Tibial artery (tissue), 4 donors: ENCODE data around the gene LTB.
A peak's percentile ranks its signal among the peaks of the same experiment; 100 is the strongest.

ENCODE experiments used
- DNase-seq, 2 donors: peaks; one replicate each; pipeline ENCODE4 v3.0.0-alpha.2; 2019
- H3K27ac ChIP-seq, 2 donors: fragments of 200-600 bp; sonication (generic) in 1 of 2; 1 replicate in 1 of 2; 2 replicates in 1 of 2; pipeline ENCODE4 v1.5.1; 2018 to 2019; ENCODE audit warnings: mild to moderate bottlenecking in 1 of 2
- H3K27me3 ChIP-seq, 2 donors: fragments of 200-600 bp; sonication (generic) in 1 of 2; one replicate each; pipeline versions ENCODE4 v1.5.1 to v1.6.0; 2016 to 2019
- H3K36me3 ChIP-seq, 3 donors: fragments of 200-600 bp; sonication (generic) in 2 of 3; one replicate each; pipeline ENCODE4 v1.5.1; 2016 to 2019; ENCODE audit warnings: mild to moderate bottlenecking in 2 of 3
- H3K4me1 ChIP-seq, 4 donors: fragments of 200-600 bp; sonication (generic) in 2 of 4; 1 replicate in 3 of 4; 2 replicates in 1 of 4; pipeline ENCODE4 v1.5.1; 2016 to 2019
- H3K4me3 ChIP-seq, 2 donors: fragments of 200-600 bp; sonication (generic) in 1 of 2; 1 replicate in 1 of 2; 2 replicates in 1 of 2; pipeline ENCODE4 v1.5.1; 2018 to 2019; ENCODE audit warnings: mild to moderate bottlenecking in 2 of 2
- H3K9me3 ChIP-seq, 3 donors: fragments of 200-600 bp; sonication (generic) in 1 of 3; one replicate each; pipeline ENCODE4 v1.5.1; 2016 to 2019
- intact Hi-C: fragments of 100-400 bp; cut with DNase I; formaldehyde crosslinking; loops from one replicate; pipeline ENCODE4 v1.15.0; 2023; ENCODE audit warnings: low total_unique reads
- TF ChIP-seq, protein P1 (sequence below), 2 experiments: fragments of 200-600 bp in 1 of 2; fragments of 450-650 bp in 1 of 2; IDR thresholded peaks; one replicate each; pipeline ENCODE4 v1.5.1; 2017 to 2019; ENCODE audit warnings: antibody characterized with exemption in 2 of 2, mild to moderate bottlenecking in 1 of 2, moderate library complexity in 1 of 2

Gene LTB

DNA sequence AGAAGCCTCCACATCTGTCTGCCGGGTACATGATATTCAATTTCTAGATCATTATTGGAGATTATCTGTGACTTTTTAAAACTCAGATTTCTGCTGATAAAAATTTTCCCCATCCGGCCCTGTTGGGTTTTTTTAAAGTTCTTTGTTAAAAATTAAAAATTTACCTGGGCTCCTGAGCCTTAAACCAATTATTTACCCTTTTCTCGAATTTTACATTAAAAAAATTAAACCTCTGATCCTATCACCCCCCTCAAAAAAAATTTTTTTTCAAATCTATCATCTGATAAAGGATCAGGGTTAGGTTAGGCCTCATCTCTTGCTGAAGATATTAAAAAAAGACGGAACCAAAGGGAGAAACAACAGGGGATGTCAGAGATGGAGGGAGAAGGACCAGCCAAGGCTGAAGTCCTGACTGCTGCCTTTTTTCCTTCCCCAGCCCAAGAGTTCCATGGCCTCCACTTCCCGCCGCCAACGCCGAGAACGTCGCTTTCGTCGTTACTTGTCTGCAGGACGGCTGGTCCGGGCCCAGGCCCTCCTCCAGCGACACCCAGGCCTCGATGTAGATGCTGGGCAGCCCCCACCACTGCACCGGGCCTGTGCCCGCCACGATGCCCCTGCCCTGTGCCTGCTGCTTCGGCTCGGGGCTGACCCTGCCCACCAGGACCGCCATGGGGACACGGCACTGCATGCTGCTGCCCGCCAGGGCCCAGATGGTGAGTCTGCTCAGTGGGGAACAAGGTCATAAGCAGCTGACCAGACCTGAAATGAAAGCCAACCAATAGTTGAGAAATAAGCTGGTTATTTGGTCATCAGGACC is 34.3 kb downstream of the LTB start:
- no peaks in the 10 kb centered on the region for H3K27me3 ChIP-seq
- peaks cover 7 to 33% (median 23%) of the 10 kb centered on the region in 3 donors for H3K36me3 ChIP-seq
- DNase-seq: no peak
- intact Hi-C loops: loop anchor here (2.0 kb wide), 1 partner anchor 51 kb away; no protein-coding TSS in a partner anchor
- H3K4me3 ChIP-seq: peak overlapping the region; percentile 46 to 54
- TF ChIP-seq, protein P1, sequence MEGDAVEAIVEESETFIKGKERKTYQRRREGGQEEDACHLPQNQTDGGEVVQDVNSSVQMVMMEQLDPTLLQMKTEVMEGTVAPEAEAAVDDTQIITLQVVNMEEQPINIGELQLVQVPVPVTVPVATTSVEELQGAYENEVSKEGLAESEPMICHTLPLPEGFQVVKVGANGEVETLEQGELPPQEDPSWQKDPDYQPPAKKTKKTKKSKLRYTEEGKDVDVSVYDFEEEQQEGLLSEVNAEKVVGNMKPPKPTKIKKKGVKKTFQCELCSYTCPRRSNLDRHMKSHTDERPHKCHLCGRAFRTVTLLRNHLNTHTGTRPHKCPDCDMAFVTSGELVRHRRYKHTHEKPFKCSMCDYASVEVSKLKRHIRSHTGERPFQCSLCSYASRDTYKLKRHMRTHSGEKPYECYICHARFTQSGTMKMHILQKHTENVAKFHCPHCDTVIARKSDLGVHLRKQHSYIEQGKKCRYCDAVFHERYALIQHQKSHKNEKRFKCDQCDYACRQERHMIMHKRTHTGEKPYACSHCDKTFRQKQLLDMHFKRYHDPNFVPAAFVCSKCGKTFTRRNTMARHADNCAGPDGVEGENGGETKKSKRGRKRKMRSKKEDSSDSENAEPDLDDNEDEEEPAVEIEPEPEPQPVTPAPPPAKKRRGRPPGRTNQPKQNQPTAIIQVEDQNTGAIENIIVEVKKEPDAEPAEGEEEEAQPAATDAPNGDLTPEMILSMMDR (IDR thresholded peaks at IDR 0.05): no peak
- H3K4me1 ChIP-seq: peaks cover 0 to 36% (median 19%) of the 10 kb centered on the region in 4 donors
- H3K27ac ChIP-seq: peak overlapping the region; percentile 72 to 74
- H3K9me3 ChIP-seq: no peaks in the 10 kb centered on the region

GRCh38 chr6:31546958-31547726 is 35.1 kb downstream of the LTB start, which contains the start of gene NFKBIL1:
Gene NFKBIL1 (plus strand): TSS chr6:31547608. CDS start chr6:31547695, 87 bp downstream.
- Histone ChIP-seq H3K4me1 (peaks cover 0 to 42% (median 24%) of the 10 kb centered on the region in 4 donors), H3K27me3 (no peaks in the 10 kb centered on the region), H3K36me3 (peaks cover 7 to 28% (median 20%) of the 10 kb centered on the region in 3 donors), H3K4me3 (peak within 1 kb of the TSS; percentile 46 to 54), H3K27ac (peak within 1 kb of the TSS; percentile 72 to 74), H3K9me3 (no peaks in the 10 kb centered on the region)
- peak; percentile 98 to 99 for DNase-seq
- intact Hi-C loops: loop anchor here (2.0 kb wide), 1 partner anchor 52 kb away; no protein-coding TSS in a partner anchor
- TF ChIP-seq, protein P1 (IDR thresholded peaks at IDR 0.05): peak in 1 of 2 experiments; percentile 3

GRCh38 chr6:31546339-31546957 is 35.8 kb downstream of the LTB start, which contains the start of gene ATP6V1G2:
Gene ATP6V1G2 (minus strand): TSS chr6:31546608. CDS start chr6:31546559, 49 bp downstream.
- H3K9me3 ChIP-seq: no peaks in the 10 kb centered on the region
- H3K27me3 ChIP-seq: no peaks in the 10 kb centered on the region
- peak within 1 kb of the TSS; percentile 46 to 54 for H3K4me3 ChIP-seq
- peak within 1 kb of the TSS; percentile 72 to 74 for H3K27ac ChIP-seq
- intact Hi-C loops: loop anchor here (2.0 kb wide), 1 partner anchor 52 kb away; no protein-coding TSS in a partner anchor
- TF ChIP-seq, protein P1 (IDR thresholded peaks at IDR 0.05): peak; percentile 96 to 98
- peaks cover 0 to 42% (median 24%) of the 10 kb centered on the region in 4 donors for H3K4me1 ChIP-seq
- DNase-seq: peak; percentile 91 to 93
- H3K36me3 ChIP-seq: peaks cover 7 to 23% (median 16%) of the 10 kb centered on the region in 3 donors

GRCh38 chr6:31545291-31545690 is 36.9 kb downstream of the LTB start:
- TF ChIP-seq, protein P1 (IDR thresholded peaks at IDR 0.05): no peak
- no peak overlapping the region for H3K27ac ChIP-seq
- no peaks in the 10 kb centered on the region for H3K27me3 ChIP-seq
- no peak overlapping the region for H3K4me3 ChIP-seq
- no peaks in the 10 kb centered on the region for H3K9me3 ChIP-seq
- intact Hi-C loops: no loop called here
- peaks cover 0 to 46% (median 30%) of the 10 kb centered on the region in 4 donors for H3K4me1 ChIP-seq
- no peak for DNase-seq
- H3K36me3 ChIP-seq: peaks cover 5 to 13% (median 12%) of the 10 kb centered on the region in 3 donors

- intact Hi-C loops: no loop called here
- Histone ChIP-seq H3K4me3 (no peak overlapping the region), H3K4me1 (peaks cover 0 to 46% (median 36%) of the 10 kb centered on the region in 4 donors)
Measured at GRCh38 chr6:31544676-31545075, 37.5 kb downstream of the LTB start.

More at GRCh38 chr6:31544676-31545075, 37.5 kb downstream of the LTB start:
- H3K36me3 ChIP-seq: peaks cover 6 to 17% (median 13%) of the 10 kb centered on the region in 3 donors
- TF ChIP-seq, protein P1 (IDR thresholded peaks at IDR 0.05): no peak
- DNase-seq: no peak
- H3K9me3 ChIP-seq: no peaks in the 10 kb centered on the region
- H3K27me3 ChIP-seq: no peaks in the 10 kb centered on the region
- no peak overlapping the region for H3K27ac ChIP-seq
